H1 (cell line): ENCODE data around the gene DPM2. TPM values are rescaled to one million over a fixed set of nuclear protein-coding genes. Genes with fewer than 3 reads are reported as not detected.

Experiments
- CBX5 ChIP-seq: fragments of 300-800, 300-1000 bp; sonication (generic); IDR thresholded peaks from 2 replicates; pipeline ENCODE4 v1.7.1; 2016; ENCODE audit warnings: antibody characterized with exemption, low read length, low read depth
- KDM5A ChIP-seq: fragments of 200-600 bp; IDR thresholded peaks from 2 replicates; pipeline ENCODE4 v1.7.1; 2012; ENCODE audit warnings: mild to moderate bottlenecking, low read length, inconsistent platforms, mixed read lengths
- POU5F1 ChIP-seq: IDR thresholded peaks from 2 replicates; pipeline ENCODE4 v1.6.1; 2011; ENCODE audit warnings: low read depth, mild to moderate bottlenecking, low read length, moderate library complexity
- SP4 ChIP-seq: IDR thresholded peaks from 2 replicates; pipeline ENCODE4 v1.6.1; 2012; ENCODE audit warnings: low read length, inconsistent platforms
- polyA plus RNA-seq, 7 experiments: library from polyadenylated mRNA; depleted of rRNA in 3 of 7; stranded (reverse) in 5 of 7; unstranded in 2 of 7; fragments of >200 nt in 5 of 7; fragments of 200-250 nt in 2 of 7; gene quantifications; 1 replicate in 5 of 7; 2 replicates in 1 of 7; 4 replicates in 1 of 7; pipeline versions ENCODE4 v1.2.1 to v1.2.3, GENCODE V29; 2011 to 2013; ENCODE audit warnings: missing spikeins in 2 of 7, mixed read lengths in 2 of 7
- total RNA-seq: library from RNA; stranded (reverse); fragmentation: NEBNext Ultra II Directional; extraction: Animal tissue kit (Norgen Biotek cat#: 25700); gene quantifications from 2 replicates; pipeline ENCODE4 v1.2.1, GENCODE V29; 2021
- TF ChIP-seq, protein P1 (sequence below): IDR thresholded peaks from 2 replicates; pipeline ENCODE4 v1.6.1; 2012; ENCODE audit warnings: inconsistent platforms

Gene DPM2
- total and polyA plus RNA-seq, 2 of the 8 experiments (the other 6 are each of a cell fraction or from before 2014, with no cell fraction given), result 45.4 to 95.4 TPM

DNA sequence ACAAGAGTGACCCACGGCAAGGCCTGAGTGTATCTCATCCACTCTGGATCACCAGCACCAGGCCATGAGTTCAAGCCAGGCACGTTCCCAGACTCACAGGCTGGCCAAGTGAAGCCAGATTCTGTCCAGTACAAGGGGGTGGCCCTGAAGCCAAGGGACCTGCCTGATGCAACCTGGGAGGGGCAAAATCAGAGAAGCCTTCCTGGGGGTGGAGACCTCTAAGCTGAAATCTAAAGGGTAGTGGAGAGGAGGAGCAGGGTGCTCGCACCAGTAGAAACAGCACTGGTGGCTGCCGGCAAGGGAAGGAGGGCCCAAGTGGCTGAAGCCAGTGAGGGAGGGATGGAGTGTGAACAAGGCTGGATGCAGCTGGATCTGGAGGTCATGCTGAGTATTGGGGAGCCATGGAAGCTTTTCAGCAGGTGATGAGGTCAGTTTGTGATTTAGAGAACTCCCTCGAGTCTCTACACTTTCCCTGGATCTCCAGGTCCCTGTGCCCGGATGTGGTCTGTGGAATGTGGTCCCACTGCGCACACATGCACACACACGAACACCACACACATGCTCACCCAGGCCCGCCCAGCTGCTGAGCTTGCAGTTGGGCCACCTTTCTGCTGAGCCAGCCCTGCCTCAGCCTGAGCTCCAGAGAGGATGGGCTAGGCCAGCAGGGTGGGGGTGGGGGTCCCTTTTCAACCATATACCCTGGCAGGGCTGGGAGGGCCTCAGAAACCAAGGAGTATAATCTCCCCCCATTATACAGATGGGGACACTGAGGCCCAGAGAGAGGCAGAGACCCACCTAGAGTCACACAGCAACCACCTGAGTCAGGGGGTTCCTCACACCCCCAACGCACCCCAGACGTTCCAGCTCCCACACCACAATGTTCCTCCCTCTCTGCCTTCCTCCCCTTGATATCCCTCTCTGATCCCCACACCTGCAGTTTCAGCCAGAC, 8.7 kb downstream of the DPM2 start (continued):
- TF ChIP-seq CBX5 (no peak), KDM5A (no peak), POU5F1 (no peak), SP4 (no peak)
- TF ChIP-seq, protein P1, sequence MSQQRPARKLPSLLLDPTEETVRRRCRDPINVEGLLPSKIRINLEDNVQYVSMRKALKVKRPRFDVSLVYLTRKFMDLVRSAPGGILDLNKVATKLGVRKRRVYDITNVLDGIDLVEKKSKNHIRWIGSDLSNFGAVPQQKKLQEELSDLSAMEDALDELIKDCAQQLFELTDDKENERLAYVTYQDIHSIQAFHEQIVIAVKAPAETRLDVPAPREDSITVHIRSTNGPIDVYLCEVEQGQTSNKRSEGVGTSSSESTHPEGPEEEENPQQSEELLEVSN, result no peak
- TF ChIP-seq, all 59 proteins: peak for 0
